ENCODE measurements around the gene TNMD. TPM values are rescaled to one million over a fixed set of nuclear protein-coding genes. Genes with fewer than 3 reads are reported as not detected.

TNMD gene
- total and polyA plus RNA-seq, 10 of the 15 experiments (the other 5 are each of a cell fraction or from before 2014, with no cell fraction given) = not detected

- in situ Hi-C loops (cut with MboI) = no loop called here
- BruUV-seq (replicated peaks) = no TSS peak
- Histone ChIP-seq H3K4me2 (ENCODE audit: control insufficient read depth, insufficient read depth) (no peak within 1 kb of the TSS), H3K79me2 (ENCODE audit: control insufficient read depth, insufficient read depth, low read length) (no peaks in the 10 kb centered on the region), H3K9me3 (replicated peaks; ENCODE audit: control insufficient read depth, insufficient read depth, low read length) (no peaks in the 10 kb centered on the region), H3K4me3 (no peak within 1 kb of the TSS), H3K27ac (ENCODE audit: control insufficient read depth, insufficient read depth) (no peak within 1 kb of the TSS), H3K27me3 (replicated peaks in 1 of 2; ENCODE audit: control insufficient read depth in 2 of 2, insufficient read depth in 2 of 2, low read length in 1 of 2) (no peaks in the 10 kb centered on the region; a peak in 1 of 4 replicates), H3K36me3 (ENCODE audit: control insufficient read depth in 2 of 2, insufficient read depth in 2 of 2, low read length in 1 of 2) (no peaks in the 10 kb centered on the region), H3K9ac (ENCODE audit: control insufficient read depth, insufficient read depth, low read length) (no peak within 1 kb of the TSS), H3K4me1 (ENCODE audit: control insufficient read depth, insufficient read depth, low read length) (no peaks in the 10 kb centered on the region), H2AFZ (ENCODE audit: control insufficient read depth, low read depth, low read length) (no peak within 1 kb of the TSS), H4K20me1 (ENCODE audit: control insufficient read depth, insufficient read depth) (no peaks in the 10 kb centered on the region)
- ChIA-PET SMC1A (ENCODE audit: uncharacterized antibody, unreplicated experiment) (interaction anchor here (0.6 kb wide), 1 partner anchor 20 kb away, joined by 4 read pairs; no protein-coding TSS in a partner anchor), RAD21 (ENCODE audit: unreplicated experiment) (no interaction called here), CTCF (no interaction called here), POLR2A (no interaction called here)
- FAIRE-seq (no peak), ATAC-seq (no peak), DNase-seq (ENCODE audit: low read depth, low spot score) (no peak)
- intact Hi-C loops (cut with micrococcal nuclease; ENCODE audit: unreplicated experiment) = no loop called here
- WGBS (ENCODE audit: insufficient coverage, insufficient replicate concordance, low lambda C conversion rate, missing lambda C conversion rate) = 20% methylated on average over 11 of the region's 11 CpGs
- TF ChIP-seq ZNF207 (IDR thresholded peaks at IDR 0.05; ENCODE audit: borderline replicate concordance) (no peak), ZNF622 (IDR thresholded peaks at IDR 0.05) (no peak), MAX (IDR thresholded peaks at IDR 0.05; ENCODE audit: low read depth, low read length) (no peak)
Measured at GRCh38 chrX:100643956-100644860, 59.5 kb downstream of the TNMD start, which contains the start of gene SRPX2. SRPX2 (plus strand) TSS chrX:100644199; CDS start chrX:100646323, 2,124 bp downstream.

GRCh38 chrX:100645106-100645505, 60.4 kb downstream of the TNMD start:
- H3K4me3 ChIP-seq = no peak overlapping the region
- no peaks in the 10 kb centered on the region for H3K79me2 ChIP-seq (ENCODE audit: control insufficient read depth, insufficient read depth, low read length)
- H2AFZ ChIP-seq (ENCODE audit: control insufficient read depth, low read depth, low read length) = no peak overlapping the region
- H3K27ac ChIP-seq (ENCODE audit: control insufficient read depth, insufficient read depth) = no peak overlapping the region
- in situ Hi-C loops (cut with MboI) (no loop called here), intact Hi-C loops (cut with micrococcal nuclease; ENCODE audit: unreplicated experiment) (no loop called here)
- no TSS peak for BruUV-seq (replicated peaks)
- WGBS (ENCODE audit: insufficient coverage, insufficient replicate concordance, low lambda C conversion rate, missing lambda C conversion rate) = 0% methylated on average over 4 of the region's 4 CpGs
- H3K9ac ChIP-seq (ENCODE audit: control insufficient read depth, insufficient read depth, low read length) = no peak overlapping the region
- DNase-seq (ENCODE audit: low read depth, low spot score) (no peak), FAIRE-seq (no peak), ATAC-seq (no peak)
- POLR2A ChIA-PET = no interaction called here
- no peak overlapping the region for H3K4me2 ChIP-seq (ENCODE audit: control insufficient read depth, insufficient read depth)
- H4K20me1 ChIP-seq (ENCODE audit: control insufficient read depth, insufficient read depth) = no peaks in the 10 kb centered on the region
- no peaks in the 10 kb centered on the region for H3K9me3 ChIP-seq (replicated peaks; ENCODE audit: control insufficient read depth, insufficient read depth, low read length)
- RAD21 ChIA-PET (ENCODE audit: unreplicated experiment) = no interaction called here
- H3K36me3 ChIP-seq (ENCODE audit: control insufficient read depth in 2 of 2, insufficient read depth in 2 of 2, low read length in 1 of 2) = no peaks in the 10 kb centered on the region
- TF ChIP-seq ZNF622 (IDR thresholded peaks at IDR 0.05) (no peak), SP1 (IDR thresholded peaks at IDR 0.05; ENCODE audit: low read depth, low read length) (no peak), SIN3A (IDR thresholded peaks at IDR 0.05; ENCODE audit: low read depth, low read length) (no peak), FOS (IDR thresholded peaks at IDR 0.05; ENCODE audit: borderline replicate concordance, extremely low read depth, insufficient read length) (no peak), RAD21 (IDR thresholded peaks at IDR 0.05; ENCODE audit: insufficient read depth, low read depth, low read length) (no peak), USF2 (IDR thresholded peaks at IDR 0.05; ENCODE audit: borderline replicate concordance, low read depth, low read length) (no peak), SPI1 (IDR thresholded peaks at IDR 0.05; ENCODE audit: borderline replicate concordance, insufficient read depth, low read depth, low read length) (no peak), POU2F2 (IDR thresholded peaks at IDR 0.05; ENCODE audit: borderline replicate concordance, low read depth, low read length) (no peak)
- H3K27me3 ChIP-seq (replicated peaks in 1 of 2; ENCODE audit: control insufficient read depth in 2 of 2, insufficient read depth in 2 of 2, low read length in 1 of 2) = no peaks in the 10 kb centered on the region; a peak in 1 of 4 replicates
- H3K4me1 ChIP-seq (ENCODE audit: control insufficient read depth, insufficient read depth, low read length) = no peaks in the 10 kb centered on the region
- SMC1A ChIA-PET (ENCODE audit: uncharacterized antibody, unreplicated experiment) = no interaction called here
- CTCF ChIA-PET = interaction anchor here (1.1 kb wide), 1 partner anchor 277 kb away, joined by 3 read pairs; no protein-coding TSS in a partner anchor

Data from GM12878 (cell line).